SK-N-MC (cell line): ENCODE results near the gene FOXF1.

ENCODE experiments used
- EZH2 ChIP-seq: fragments of 200-600 bp; sonication (generic); IDR thresholded peaks from one replicate; pipeline ENCODE4 v1.6.1; 2017; ENCODE audit warnings: antibody characterized with exemption
- FOXP2 ChIP-seq: optimal IDR thresholded peaks from 2 replicates; pipeline ENCODE3; 2011; ENCODE audit warnings: mild to moderate bottlenecking, moderate library complexity; ENCODE audit not compliant: insufficient read depth; ENCODE audit errors: extremely low read length, control extremely low read depth
- POLR2AphosphoS5 ChIP-seq: IDR thresholded peaks from 2 replicates; pipeline ENCODE4 v1.6.1; 2012; ENCODE audit warnings: mild to moderate bottlenecking, low read depth, low read length, borderline replicate concordance

DNA sequence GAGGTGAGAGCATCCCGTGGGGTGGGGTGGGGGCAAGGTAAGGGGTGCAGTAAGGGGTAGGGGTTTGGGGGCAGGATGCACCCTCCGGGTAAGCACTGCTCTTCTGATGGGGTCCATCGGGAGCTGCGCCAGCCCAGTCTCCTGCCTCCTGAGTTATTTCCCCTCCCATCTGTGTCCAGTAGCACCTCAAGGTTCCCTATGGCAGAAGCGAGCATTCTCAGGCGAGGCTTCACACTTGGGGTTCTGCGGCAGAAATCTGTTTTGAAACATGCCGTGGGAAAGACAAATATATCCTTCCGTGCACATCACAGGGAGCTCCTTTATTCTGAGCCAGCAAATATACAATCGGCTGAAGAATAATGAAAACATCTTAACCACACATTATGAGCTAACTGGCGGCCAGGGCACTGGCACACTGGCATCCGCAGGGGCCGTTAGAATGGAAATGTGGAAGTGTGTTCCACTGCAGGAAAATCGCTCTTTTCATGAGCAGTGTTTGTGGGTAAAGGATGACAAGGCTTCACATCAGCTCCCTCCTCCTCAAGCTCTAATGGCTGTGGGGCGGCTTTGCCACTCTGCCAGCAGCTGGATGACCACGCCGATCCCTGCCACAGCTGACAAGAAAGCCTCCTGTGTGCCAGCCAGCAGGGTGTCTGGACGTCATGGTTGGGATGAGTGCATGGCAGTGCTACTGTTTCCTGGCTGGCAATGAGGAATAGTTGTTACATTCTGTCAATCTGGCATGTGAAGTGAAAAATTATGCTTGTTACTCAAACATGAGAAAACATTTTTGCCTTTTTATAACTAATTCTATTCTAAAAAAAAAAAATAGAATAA, 24.7 kb downstream of the FOXF1 start:
- no peak for TF ChIP-seq POLR2AphosphoS5
- TF ChIP-seq EZH2 = no peak
- no peak for TF ChIP-seq FOXP2
